Esophagus muscularis mucosa (tissue), 4 donors: ENCODE data around the gene DEGS2. TPM values are rescaled to one million over a fixed set of nuclear protein-coding genes. Genes with fewer than 3 reads are reported as not detected.

Source experiments
- DNase-seq: peaks from one replicate; pipeline ENCODE4 v3.0.0-alpha.2; 2017; ENCODE audit errors: extremely low spot score
- H3K27ac ChIP-seq, 4 donors: fragments of 200-600 bp; sonication (generic); replicated peaks in 1 of 4; 1 replicate in 3 of 4; 2 replicates in 1 of 4; pipeline ENCODE4 v1.5.1; 2016 to 2019; ENCODE audit warnings: mild to moderate bottlenecking in 1 of 4
- H3K27me3 ChIP-seq, 4 donors: fragments of 200-600 bp; sonication (generic); one replicate each; pipeline versions ENCODE4 v1.5.1 to v1.6.0; 2016 to 2019
- H3K36me3 ChIP-seq, 4 donors: fragments of 200-600 bp; sonication (generic); one replicate each; pipeline ENCODE4 v1.5.1; 2016 to 2019
- H3K4me1 ChIP-seq, 4 donors: fragments of 200-600 bp; sonication (generic); one replicate each; pipeline ENCODE4 v1.5.1; 2016 to 2019
- H3K4me3 ChIP-seq, 4 donors: fragments of 200-600 bp; sonication (generic); 1 replicate in 2 of 4; 2 replicates in 2 of 4; pipeline ENCODE4 v1.5.1; 2016 to 2019; ENCODE audit warnings: mild to moderate bottlenecking in 4 of 4, moderate library complexity in 1 of 4
- H3K9me3 ChIP-seq, 4 donors: fragments of 200-600 bp; sonication (generic); 1 replicate in 3 of 4; 2 replicates in 1 of 4; pipeline ENCODE4 v1.5.1; 2016 to 2019
- EP300 ChIP-seq: sonication (generic); formaldehyde crosslinking; IDR thresholded peaks from one replicate; pipeline ENCODE4 v1.6.1; 2017; ENCODE audit warnings: antibody characterized with exemption
- POLR2A ChIP-seq: fragments of 450-650 bp; IDR thresholded peaks from one replicate; pipeline ENCODE4 v1.6.1; 2017; ENCODE audit warnings: antibody characterized with exemption, moderate library complexity, mild to moderate bottlenecking, low read depth
- POLR2AphosphoS5 ChIP-seq, 2 donors: sonication (generic); formaldehyde crosslinking; IDR thresholded peaks; one replicate each; pipeline ENCODE4 v1.6.1; 2017; ENCODE audit warnings: antibody characterized with exemption in 2 of 2
- WGBS: methylation state at CpG from one replicate; pipeline ENCODE4 v1.1.5; 2018; 5-methylcytosine and 5-hydroxymethylcytosine counted together
- intact Hi-C: fragments of 100-400 bp; cut with DNase I; formaldehyde crosslinking; loops from one replicate; pipeline ENCODE4 v1.15.1; 2023
- total RNA-seq, 4 donors: library from RNA; depleted of rRNA; stranded (reverse); fragments of >200 nt; gene quantifications; one replicate each; pipeline versions ENCODE4 v1.1.0 to v1.2.1, GENCODE V29; 2016
- TF ChIP-seq, protein P1 (sequence below), 3 experiments: fragments of 200-600 bp in 2 of 3; fragments of 450-650 bp in 1 of 3; sonication (generic) in 2 of 3; IDR thresholded peaks; one replicate each; pipeline ENCODE4 v1.5.1; 2017 to 2019; ENCODE audit warnings: antibody characterized with exemption in 3 of 3, mild to moderate bottlenecking in 2 of 3, moderate library complexity in 1 of 3

The DEGS2 gene
- total RNA-seq, 4 donors from 2014 or later = 0.06 to 0.33 (median 0.11) TPM; not detected in 1

DNA sequence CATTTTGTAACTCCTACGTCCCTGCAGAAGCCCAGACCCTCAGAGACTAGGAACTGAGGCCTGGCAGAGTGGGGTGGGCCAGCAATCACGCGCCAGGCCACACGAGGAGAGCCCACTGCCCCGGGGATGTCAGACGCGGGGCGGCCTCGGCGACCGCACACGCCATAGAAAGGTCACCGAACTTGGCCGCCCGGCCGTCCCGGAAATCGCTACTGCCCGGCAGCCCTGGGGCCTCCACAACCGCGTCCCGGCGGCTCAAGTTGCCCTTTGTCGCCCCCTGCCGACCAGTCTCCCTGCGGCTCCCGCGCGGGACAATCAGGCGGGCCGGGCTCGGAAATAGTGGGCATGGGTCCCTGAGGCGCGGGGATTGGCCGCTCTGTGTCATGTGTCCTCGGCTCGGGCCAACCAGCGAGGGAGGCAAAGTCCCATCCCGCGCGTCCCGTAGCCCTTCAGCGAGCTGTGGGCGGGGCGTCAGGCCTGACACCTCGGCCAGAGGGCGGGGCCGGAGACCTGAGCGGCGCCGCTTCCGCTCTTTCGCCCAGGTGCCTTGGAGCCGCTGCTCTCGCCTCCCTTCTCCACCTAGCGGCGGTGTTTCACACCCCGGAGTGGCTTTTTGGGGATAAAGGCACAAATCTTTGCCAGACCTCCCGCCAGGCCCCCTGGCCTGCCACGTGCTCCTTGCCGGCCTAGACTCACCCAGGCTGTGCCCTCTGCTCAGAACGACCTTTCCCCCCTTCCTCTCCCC, 33.4 kb upstream of the DEGS2 start:
- Histone ChIP-seq H3K27me3 (no peaks in the 10 kb centered on the region), H3K9me3 (no peaks in the 10 kb centered on the region), H3K4me1 (peaks cover 14 to 21% (median 19%) of the 10 kb centered on the region in 4 donors), H3K36me3 (no peaks in the 10 kb centered on the region), H3K27ac (peak overlapping the region; percentile 87 to 95 (median 90)), H3K4me3 (peak overlapping the region; percentile 51 to 58 (median 53))
- intact Hi-C loops = loop anchor here (2.0 to 5.0 kb wide), 2 partner anchors 86 to 184 kb away; partner anchors contain the start of gene WDR25
- TF ChIP-seq POLR2AphosphoS5 (IDR thresholded peaks at IDR 0.05) = peak; percentile 86 to 87
- TF ChIP-seq, protein P1, sequence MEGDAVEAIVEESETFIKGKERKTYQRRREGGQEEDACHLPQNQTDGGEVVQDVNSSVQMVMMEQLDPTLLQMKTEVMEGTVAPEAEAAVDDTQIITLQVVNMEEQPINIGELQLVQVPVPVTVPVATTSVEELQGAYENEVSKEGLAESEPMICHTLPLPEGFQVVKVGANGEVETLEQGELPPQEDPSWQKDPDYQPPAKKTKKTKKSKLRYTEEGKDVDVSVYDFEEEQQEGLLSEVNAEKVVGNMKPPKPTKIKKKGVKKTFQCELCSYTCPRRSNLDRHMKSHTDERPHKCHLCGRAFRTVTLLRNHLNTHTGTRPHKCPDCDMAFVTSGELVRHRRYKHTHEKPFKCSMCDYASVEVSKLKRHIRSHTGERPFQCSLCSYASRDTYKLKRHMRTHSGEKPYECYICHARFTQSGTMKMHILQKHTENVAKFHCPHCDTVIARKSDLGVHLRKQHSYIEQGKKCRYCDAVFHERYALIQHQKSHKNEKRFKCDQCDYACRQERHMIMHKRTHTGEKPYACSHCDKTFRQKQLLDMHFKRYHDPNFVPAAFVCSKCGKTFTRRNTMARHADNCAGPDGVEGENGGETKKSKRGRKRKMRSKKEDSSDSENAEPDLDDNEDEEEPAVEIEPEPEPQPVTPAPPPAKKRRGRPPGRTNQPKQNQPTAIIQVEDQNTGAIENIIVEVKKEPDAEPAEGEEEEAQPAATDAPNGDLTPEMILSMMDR (IDR thresholded peaks at IDR 0.05) = peak; percentile 86 to 93 (median 87)
- peak; percentile 39 for TF ChIP-seq POLR2A
- TF ChIP-seq EP300 = no peak
- WGBS = no CpG with 5 or more reads among the region's 62 CpGs
- peak; percentile 100 for DNase-seq

DNA sequence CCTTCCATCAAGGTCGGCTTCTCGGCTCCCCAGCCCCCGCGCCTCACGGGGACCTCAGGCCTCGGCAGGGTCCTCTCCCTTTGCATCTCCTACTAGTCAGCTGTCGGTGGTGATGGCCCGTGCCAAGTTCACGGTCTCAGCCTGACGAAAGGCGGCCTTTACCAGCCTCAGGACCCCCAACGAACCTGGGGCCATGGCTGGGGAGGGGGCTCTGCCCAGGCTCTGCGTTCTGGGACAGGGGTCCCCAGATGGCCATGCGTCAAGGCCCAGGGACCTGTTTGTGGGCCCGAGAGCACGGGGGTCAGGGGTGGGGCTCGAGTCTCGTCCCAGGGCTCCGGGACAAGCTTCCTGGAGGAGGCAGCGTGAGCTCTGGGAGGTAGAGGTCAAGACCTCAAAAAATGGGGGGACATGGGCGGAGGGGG, 32.8 kb upstream of the DEGS2 start:
- WGBS = 58% methylated on average over 13 of the region's 21 CpGs
- Histone ChIP-seq H3K27me3 (no peaks in the 10 kb centered on the region), H3K4me3 (peak overlapping the region; percentile 51 to 58 (median 53)), H3K27ac (peak overlapping the region; percentile 87 to 95 (median 90)), H3K4me1 (peaks cover 14 to 21% (median 19%) of the 10 kb centered on the region in 4 donors), H3K9me3 (no peaks in the 10 kb centered on the region), H3K36me3 (no peaks in the 10 kb centered on the region)
- TF ChIP-seq POLR2A = no peak
- TF ChIP-seq, protein P1 (IDR thresholded peaks at IDR 0.05) = no peak
- TF ChIP-seq POLR2AphosphoS5 (IDR thresholded peaks at IDR 0.05) = no peak
- no peak for TF ChIP-seq EP300
- intact Hi-C loops = loop anchor here (2.0 to 5.0 kb wide), 2 partner anchors 85 to 185 kb away; partner anchors contain the start of gene WDR25
- DNase-seq = no peak

DNA sequence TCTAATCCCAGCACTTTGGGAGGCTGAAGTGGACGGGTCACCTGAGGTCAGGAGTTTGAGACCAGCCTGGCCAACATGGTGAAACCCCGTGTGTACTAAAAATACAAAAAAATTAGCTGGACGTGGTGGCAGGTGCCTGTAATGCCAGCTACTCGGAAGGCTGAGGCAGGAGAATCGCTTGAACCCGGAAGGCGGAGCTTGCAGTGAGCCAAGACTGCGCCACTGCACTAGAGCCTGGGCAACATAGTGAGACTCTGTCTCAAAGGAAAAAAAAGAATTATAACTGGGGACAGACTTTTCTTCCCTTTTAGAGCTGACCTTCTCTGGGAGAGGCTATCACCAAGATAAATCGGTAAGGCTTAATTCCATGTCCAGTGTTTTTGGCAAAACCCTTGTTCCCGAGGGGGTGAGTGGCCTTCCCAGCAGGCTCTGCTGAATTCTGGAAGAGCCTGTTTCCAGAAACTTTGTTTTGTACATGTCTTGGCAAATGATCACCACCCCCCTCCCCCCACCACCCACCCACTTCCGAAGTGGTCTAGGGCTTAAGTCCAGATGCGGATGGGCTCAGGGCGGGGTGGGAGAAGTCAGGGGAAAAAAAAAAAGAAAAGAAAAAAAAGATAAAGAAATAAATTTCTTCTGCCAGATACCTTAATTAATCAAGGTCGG, 32.3 kb upstream of the DEGS2 start:
- Histone ChIP-seq H3K27me3 (no peaks in the 10 kb centered on the region), H3K36me3 (no peaks in the 10 kb centered on the region), H3K4me1 (peaks cover 14 to 21% (median 19%) of the 10 kb centered on the region in 4 donors), H3K27ac (peak overlapping the region; percentile 87 to 95 (median 90)), H3K4me3 (peak overlapping the region in 3 of 4 donors; percentile 51 to 58 (median 53)), H3K9me3 (no peaks in the 10 kb centered on the region)
- intact Hi-C loops = loop anchor here (2.0 to 5.0 kb wide), 2 partner anchors 84 to 185 kb away; partner anchors contain the start of gene WDR25
- 77% methylated on average over 14 of the region's 14 CpGs for WGBS
- TF ChIP-seq POLR2AphosphoS5 (IDR thresholded peaks at IDR 0.05) (no peak), EP300 (no peak), POLR2A (no peak)
- TF ChIP-seq, protein P1 (IDR thresholded peaks at IDR 0.05) = no peak
- no peak for DNase-seq

DNA sequence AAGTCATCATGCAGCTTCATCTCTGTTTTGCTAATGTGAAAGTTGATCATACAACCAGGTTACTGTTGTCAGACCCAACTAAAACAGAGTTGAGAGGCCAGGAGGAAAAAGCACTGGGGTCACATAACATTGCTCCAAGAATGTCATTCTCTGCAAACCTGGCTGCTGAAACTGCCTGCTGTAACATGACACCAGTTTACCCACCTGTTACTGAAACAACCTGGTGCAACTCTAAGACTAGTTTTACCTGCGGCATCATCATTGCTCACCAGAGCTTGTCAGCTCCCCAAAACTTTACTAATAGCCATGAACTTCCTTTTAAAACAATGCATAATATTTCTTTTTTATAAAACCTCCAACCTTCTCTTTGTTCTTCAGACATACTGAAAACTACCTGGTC, 30.7 kb upstream of the DEGS2 start:
- Histone ChIP-seq H3K4me1 (peaks cover 14 to 21% (median 19%) of the 10 kb centered on the region in 4 donors), H3K36me3 (no peaks in the 10 kb centered on the region), H3K27ac (no peak overlapping the region), H3K9me3 (no peaks in the 10 kb centered on the region), H3K4me3 (no peak overlapping the region), H3K27me3 (no peaks in the 10 kb centered on the region)
- intact Hi-C loops = loop anchor here (5.0 kb wide), 1 partner anchor 83 kb away; no protein-coding TSS in a partner anchor
- 95% methylated on average over 1 of the region's 1 CpG for WGBS
- TF ChIP-seq, protein P1 (IDR thresholded peaks at IDR 0.05) = no peak
- TF ChIP-seq EP300 = no peak
- no peak for TF ChIP-seq POLR2AphosphoS5 (IDR thresholded peaks at IDR 0.05)
- TF ChIP-seq POLR2A = no peak
- no peak for DNase-seq
